Glomerular endothelial cell (primary cell): ENCODE measurements around the gene GBP7. TPM values are rescaled to one million over a fixed set of nuclear protein-coding genes. Genes with fewer than 3 reads are reported as not detected.
"Not testable (repeated sequence)": the region's sequence is repeated elsewhere in the genome, so short reads cannot be mapped to it uniquely, and the experiment has no call there.

Experiments
- DNase-seq: peaks from one replicate; pipeline ENCODE4 v3.0.0-alpha.2; 2011; ENCODE audit warnings: low read depth, low spot score; ENCODE audit errors: extremely low read depth
- total RNA-seq: library from RNA; depleted of rRNA; stranded (reverse); fragments of >200 nt; gene quantifications from 2 replicates; pipeline ENCODE4 v1.2.3, GENCODE V29; 2015

The GBP7 gene
- total RNA-seq = not detected in 2 replicates

GRCh38 chr1:89175601-89176256, at the start of gene GBP7:
Gene GBP7 (minus strand): TSS chr1:89176003. CDS start chr1:89171935, 4,068 bp downstream.
- no peak for DNase-seq

- DNase-seq = no peak
These were observed 45.5 kb upstream of the GBP7 start for GRCh38 chr1:89221341-89221740.

- DNase-seq = not testable (repeated sequence)
These were observed 44.0 kb upstream of the GBP7 start for GRCh38 chr1:89219851-89220250.

GRCh38 chr1:89218941-89219340, 43.1 kb upstream of the GBP7 start:
- not testable (repeated sequence) for DNase-seq

- no peak for DNase-seq
These were observed 37.5 kb upstream of the GBP7 start for GRCh38 chr1:89213347-89213746.

GRCh38 chr1:89211035-89211634, 35.3 kb upstream of the GBP7 start:
- no peak for DNase-seq

GRCh38 chr1:89206373-89206772, 30.6 kb upstream of the GBP7 start:
- DNase-seq = no peak

GRCh38 chr1:89203166-89203565, 27.4 kb upstream of the GBP7 start:
- DNase-seq = no peak

- no peak for DNase-seq
These were observed 25.4 kb upstream of the GBP7 start for GRCh38 chr1:89201106-89201794.

GRCh38 chr1:89200663-89201062, 24.9 kb upstream of the GBP7 start:
- no peak for DNase-seq

GRCh38 chr1:89199525-89200031, 23.8 kb upstream of the GBP7 start:
- no peak for DNase-seq

- no peak for DNase-seq
These were observed 22.8 kb upstream of the GBP7 start, which contains the start of gene GBP4 for GRCh38 chr1:89198491-89199072. Gene GBP4 (minus strand): TSS chr1:89198942. CDS start chr1:89198834, 108 bp downstream.

GRCh38 chr1:89198081-89198480, 22.3 kb upstream of the GBP7 start:
- DNase-seq = no peak

GRCh38 chr1:89195476-89195875, 19.7 kb upstream of the GBP7 start:
- DNase-seq = no peak

GRCh38 chr1:89191314-89191713, 15.5 kb upstream of the GBP7 start:
- DNase-seq = no peak

GRCh38 chr1:89190017-89190416, 14.2 kb upstream of the GBP7 start:
- no peak for DNase-seq

GRCh38 chr1:89179343-89179742, 3.5 kb upstream of the GBP7 start:
- no peak for DNase-seq

GRCh38 chr1:89176971-89177370, 1.2 kb upstream of the GBP7 start:
- DNase-seq = no peak

- DNase-seq = no peak
These were observed 1.3 kb downstream of the GBP7 start for GRCh38 chr1:89174491-89174890.

- no peak for DNase-seq
These were observed 3.2 kb downstream of the GBP7 start for GRCh38 chr1:89172468-89173143.

GRCh38 chr1:89171067-89171438, 4.8 kb downstream of the GBP7 start:
- DNase-seq = no peak
